Superior temporal gyrus (tissue), 1 donor: Measurements from ENCODE around the gene UBQLNL.

Source experiments
- DNase-seq: peaks from one replicate; pipeline ENCODE4 v3.0.0-alpha.2; 2016; ENCODE audit errors: extremely low spot score

UBQLNL gene, protein sequence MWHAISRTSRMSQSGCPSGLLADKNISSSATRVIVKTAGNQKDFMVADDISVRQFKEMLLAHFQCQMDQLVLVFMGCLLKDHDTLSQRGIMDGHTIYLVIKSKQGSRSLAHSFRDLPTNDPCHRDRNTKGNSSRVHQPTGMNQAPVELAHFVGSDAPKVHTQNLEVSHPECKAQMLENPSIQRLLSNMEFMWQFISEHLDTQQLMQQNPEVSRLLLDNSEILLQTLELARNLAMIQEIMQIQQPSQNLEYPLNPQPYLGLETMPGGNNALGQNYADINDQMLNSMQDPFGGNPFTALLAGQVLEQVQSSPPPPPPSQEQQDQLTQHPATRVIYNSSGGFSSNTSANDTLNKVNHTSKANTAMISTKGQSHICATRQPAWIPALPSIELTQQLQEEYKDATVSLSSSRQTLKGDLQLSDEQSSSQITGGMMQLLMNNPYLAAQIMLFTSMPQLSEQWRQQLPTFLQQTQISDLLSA

DNA sequence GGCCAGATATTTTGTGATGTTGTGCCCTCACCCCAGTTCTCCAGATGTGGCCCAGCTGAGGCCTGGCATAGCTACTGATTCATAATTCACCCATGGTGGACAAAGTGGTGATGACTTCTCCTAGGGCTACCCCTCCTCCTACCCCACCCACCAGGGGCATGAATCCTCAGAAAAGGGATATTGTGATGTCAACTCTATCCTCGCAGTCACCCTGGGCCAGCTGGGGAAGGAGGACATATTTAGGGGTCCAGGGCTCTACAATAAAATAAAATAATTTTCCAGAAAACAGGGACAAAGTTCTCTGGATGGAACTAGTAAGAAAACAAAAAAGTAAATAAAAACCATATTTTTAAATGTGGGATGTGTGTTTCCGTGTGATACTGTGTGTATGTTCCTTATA is at the start of gene UBQLNL:
UBQLNL (minus strand) TSS at position 101 of the 400 bp plus-strand sequence. CDS start 258 bp downstream, outside the sequence.
- DNase-seq: no peak

DNA sequence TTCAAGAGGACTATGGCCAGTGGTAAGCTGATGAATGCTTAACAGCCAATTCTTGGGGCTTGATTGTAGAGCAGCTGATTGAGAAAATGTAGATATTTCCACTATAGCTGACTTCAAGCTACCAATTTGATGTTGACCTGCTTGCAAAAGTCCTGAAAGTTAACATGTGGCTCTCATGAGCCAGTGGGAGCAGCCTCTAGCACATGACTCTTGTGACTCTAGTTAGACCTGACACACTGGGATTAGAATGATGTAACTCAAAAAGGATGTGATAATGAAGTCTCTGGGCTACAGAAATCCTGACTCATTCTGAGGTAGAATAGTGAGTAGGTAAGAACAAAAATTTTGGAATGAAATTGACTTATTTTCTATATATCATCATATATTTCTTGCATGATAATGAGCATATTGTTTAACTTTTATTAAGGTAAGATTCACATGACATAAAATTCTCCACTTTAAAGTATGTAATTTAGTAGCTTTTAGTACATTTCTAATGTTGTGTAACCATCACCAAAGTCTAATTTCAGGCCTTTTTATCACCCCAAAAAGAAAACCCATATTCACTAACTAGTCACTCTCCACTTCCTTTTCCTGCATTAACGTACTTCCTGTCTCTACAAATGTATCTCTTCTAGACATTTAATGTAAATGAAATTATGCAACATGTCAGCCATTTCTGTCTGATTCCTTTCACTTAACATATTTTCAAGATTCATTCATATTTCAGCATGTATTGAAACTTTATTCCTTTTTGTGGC is 47.9 kb upstream of the UBQLNL start:
- DNase-seq: no peak

DNA sequence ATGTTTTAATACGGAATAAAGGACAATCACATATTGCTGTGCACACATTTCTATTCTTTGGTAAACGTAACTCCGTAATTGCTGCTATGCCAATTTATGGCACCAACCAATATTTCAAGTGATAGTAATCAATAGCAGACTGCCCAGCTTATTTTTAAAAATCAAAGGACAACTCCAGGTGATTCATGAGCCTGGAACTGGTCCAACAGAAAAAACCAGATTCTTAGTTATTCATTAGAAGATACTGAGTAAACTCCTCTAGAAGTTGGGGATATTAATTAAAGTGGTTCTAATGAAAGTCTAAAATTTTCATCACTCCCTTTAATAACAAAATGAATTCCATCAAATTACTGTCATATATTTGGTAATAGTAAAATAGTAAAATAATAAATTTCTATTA is 41.3 kb upstream of the UBQLNL start:
- no peak for DNase-seq

DNA sequence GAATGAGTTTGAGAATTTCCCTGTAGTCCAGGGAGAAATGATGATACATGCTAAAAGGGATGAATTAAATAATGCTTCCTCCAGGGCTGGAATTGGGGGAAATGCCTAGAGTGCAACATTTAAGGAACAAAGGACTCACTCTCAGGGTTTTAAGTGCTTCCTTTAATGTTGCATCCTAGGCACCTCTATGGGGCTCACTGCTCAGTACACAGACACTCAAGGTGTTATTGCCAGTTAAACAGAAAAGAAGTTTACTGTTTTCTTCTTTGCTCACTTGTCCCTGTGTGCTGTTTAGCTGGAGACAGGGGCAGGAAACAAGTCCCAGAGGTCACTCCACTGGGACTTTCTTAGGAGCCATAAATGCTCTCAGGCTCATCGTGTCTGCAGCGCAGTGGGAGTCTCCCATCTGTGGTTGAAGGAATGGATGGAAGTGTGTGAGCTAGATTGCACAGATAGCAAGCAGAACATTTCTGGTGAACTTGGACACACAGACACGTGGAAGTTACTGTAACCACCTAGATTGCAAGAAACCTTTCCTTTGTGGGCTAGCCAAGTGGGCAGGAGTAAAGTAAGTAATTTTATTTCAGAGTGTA is 40.2 kb upstream of the UBQLNL start:
- no peak for DNase-seq

DNA sequence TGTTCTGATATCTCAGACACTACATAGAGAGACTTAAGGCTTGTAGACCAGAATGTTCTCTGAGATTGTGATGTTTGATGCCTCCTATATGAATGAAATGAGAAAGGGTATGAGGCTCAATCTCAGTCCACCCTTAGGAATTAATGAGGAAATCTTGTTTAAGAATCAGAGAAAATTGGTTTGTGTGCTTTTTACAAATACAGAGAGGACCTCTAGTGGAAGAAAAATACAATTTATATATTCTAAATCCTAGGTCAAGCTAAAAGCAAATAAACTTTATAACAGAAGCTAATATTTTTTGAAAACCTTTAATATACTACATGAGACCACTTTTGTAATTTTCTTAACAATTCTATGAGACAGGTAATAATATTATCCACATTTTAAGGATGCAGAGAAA is 36.8 kb upstream of the UBQLNL start:
- peak; percentile 22 for DNase-seq

DNA sequence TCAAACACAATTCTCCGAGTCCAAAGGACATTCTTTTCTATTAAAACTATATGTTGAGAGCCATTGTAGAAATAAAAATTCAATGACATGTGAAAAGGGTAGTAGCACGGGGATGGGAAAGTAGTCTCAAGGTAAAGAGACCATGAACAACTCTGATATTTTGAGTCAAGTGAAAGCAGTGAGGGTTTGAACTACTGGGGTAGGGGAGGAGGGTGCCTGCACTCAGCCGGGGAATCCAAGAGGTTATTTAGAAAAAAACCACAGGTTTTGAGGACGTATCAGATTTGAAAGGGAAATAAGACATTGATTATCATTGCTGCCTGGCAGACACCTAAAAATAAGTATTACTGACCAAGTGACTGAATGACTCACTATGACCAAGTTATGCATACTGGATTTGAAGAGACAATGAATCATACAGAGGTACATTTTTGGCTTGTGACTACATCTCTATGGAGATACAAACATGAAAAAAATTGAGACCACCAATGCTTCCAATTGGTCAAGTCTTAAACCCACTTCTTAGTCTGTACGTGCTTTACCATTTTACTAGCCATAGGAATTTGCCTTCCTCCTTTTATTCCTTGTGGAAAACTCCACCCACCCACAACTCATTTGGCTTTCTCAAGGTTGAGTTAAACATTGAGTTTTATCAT is 34.1 kb upstream of the UBQLNL start:
- DNase-seq: no peak

DNA sequence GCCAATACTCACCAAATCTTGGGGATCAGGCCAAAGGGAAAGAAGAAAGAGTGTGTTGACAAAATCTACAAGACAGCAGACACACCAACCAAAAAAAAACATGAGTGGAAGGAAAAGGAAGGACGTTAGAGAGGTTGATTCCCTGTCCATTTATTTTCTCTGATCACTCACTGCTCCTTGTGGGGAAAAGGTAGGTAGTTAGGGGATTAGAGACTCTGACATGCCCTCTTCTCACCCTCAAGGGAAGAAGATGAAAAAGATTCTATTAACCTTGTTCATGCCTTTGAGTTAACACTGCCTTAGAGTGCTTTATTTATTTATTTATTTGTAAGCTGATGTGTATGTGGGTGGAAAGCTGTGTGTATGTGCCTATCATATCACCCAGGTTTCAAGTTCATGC is 31.9 kb upstream of the UBQLNL start, which contains the start of gene OR52H1:
OR52H1 (minus strand) TSS at position 101 of the 400 bp plus-strand sequence. CDS start 3,035 bp downstream, outside the sequence.
- DNase-seq: no peak

DNA sequence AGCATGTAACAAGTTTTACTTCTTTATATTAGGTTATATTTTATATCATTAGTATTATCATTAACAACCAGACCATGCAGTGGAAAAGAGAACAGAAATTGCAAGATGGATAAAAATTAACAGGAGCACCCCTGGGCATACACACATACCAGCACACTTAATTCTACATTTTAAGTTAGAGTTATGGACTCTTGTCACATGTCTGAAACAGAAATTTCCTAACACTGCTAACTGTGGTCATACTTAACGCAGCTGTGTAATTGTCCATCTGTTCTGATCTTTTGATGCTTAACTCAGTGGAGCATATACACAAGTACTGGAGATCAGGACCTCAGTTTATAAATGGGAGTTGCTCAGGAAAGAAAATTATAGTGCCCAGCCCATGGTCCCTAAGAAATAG is 31.5 kb upstream of the UBQLNL start:
- DNase-seq: no peak

DNA sequence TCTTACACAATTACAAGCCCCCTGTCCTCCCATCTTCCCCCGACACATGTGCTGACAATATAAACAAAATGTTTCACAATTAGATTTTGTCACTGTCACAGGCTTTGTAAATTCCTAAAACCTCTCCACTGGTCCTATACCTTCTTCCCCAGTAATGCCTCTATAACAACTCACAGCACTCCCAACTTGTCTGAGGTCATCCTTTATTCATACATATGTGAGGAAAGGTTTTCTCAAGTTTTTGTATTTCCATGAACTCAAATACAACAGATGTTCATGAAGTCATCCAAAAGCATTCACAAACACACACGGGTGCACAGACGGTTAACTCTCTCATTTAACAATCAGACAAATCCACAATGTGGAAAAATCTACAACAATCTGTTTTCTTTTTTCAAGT is 30.0 kb upstream of the UBQLNL start:
- no peak for DNase-seq

DNA sequence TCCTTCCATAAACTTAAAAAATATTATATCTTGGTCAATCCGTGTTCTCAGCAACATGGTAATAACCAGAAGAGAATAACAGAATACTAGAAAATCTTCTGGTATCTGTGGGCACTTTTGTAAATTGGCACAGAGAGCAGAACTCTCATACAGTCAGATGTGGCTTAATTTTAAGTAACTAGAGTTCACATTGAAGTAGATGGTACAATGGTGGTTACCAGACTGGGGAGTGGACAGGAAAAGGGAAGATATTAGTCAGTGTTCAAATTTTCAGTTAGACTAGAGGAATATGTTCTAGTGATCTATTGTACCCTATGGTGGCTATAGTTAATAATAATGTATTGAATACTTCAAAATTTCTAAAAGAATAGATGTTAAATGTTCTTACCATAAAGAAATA is 24.9 kb upstream of the UBQLNL start:
- DNase-seq: no peak

DNA sequence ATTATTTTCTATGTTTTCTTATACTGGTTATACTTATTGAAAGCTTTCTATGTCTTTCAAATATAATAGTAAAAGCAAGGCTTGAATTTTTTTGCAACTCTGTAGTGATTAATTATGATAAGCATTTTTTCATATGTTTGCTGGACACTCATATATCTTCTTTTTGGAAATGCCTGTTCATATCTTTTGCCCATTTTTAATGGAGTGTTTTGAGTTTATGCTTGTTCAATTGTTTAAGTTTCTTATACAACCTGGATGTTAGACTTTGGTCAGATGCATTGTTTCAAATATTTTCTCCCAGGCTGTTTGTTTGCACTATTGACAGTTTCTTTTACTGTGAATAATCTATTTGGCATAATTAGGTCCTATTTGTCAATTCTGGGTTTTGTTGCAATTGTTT is 20.0 kb upstream of the UBQLNL start:
- no peak for DNase-seq

DNA sequence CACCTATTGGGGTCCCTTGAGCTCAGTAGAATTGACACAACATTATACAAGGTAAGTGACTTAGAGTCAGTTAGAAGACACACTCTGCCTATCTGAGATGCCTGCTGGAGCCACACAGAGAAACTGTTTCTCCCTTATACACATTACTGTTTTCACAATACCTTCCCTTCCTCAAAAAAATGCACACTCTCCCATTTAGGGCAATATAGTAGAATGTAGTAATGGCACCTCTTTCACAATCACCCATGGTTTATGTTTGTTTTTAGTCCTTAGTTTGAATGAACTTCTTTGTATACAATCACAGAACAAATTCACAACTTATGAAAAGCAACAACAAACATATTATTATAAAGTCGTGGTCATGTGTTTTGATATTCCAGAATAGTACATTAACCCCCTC is 17.5 kb upstream of the UBQLNL start:
- no peak for DNase-seq

DNA sequence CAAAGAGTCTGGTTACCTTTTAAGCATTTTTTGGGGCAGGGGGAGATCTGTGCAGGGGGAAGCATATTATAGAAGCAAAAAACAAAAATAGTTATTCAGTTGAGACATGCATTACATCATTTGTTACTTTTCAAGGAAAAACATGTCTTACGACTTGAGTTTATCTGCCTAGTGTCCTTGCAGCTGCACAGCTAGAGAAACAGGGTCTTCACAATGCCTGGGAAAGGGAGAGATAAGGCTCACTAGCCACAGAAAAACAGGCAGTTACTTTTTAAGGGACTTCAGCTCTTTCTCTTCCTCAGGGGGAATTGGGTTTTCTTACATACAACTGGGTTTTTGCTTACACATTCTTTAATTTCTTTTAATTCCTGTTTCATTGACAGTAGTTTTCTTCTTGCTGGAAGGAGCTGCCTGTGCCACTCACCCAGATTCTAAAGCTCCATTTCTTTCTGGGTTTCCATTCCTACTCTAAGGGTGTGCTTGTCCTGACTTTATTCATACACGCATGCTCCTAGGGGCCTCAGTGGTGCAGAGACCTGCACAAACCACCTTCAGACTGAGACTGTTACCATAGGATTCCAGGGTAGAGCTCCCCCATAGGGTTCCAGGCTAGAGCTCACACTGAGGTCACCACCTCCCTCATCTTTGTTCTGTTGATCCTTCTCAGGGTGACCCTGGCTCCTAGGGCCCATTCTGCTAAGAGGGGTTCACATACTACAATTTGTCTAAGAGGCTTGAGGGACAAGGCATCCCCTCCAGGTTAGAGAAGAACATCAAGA is 14.7 kb upstream of the UBQLNL start:
- DNase-seq: no peak

DNA sequence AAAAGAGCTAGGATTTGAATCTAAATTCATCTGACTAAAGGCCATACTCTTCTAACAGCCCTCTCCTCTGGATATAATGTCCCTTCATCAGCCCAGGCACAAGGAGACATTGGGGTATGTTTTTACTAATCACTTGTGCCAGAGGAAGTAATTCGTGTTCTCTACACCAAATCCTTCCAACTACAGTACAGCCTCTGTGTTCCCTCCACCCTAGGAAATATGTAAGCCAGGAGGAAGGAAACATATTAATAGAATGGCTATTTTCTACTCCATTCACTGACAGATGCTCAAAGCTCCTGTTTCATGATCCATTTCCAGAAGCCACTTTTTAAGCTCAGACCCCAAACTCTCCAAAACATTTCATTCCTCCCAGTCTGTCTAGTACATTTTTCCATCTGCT is 12.0 kb upstream of the UBQLNL start:
- DNase-seq: no peak

DNA sequence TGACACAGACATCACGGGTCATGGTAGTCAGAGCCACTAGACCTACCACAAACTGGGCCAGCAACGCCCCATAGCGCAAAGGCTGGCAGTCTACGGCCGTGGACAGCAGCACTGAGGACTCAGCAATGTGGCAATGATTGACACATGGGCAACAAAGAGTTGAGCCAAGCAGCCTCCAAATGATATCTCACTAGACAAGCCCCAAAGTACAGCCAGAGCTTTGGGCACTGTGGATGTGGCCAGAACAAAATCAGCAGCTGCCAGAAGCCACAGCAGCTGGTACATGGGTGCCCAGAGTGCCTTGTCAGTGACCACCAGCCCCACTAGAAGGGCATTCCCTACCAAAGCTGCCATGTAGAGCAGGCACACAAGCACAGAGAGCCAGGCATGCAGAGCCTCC is 11.2 kb upstream of the UBQLNL start:
- no peak for DNase-seq

DNA sequence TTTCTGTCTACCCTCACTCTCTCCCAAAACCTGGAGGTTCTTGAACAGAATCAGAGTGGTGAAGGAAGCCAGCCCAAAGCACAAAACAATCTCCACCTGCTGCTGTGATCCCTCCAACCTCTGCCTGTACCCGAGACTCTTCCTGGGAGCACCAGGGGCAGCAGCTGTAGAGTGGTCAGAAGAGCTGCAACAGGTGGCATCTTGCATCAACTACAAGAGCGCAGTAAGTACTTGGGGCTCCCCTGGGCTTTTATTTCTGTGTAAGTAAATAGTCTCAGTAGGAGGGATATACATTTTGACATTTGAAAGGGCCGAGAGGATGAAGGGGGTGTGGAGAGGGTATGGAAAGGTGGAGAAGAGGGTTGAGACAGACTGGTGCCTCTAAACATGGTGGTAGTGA is 8.3 kb upstream of the UBQLNL start:
- no peak for DNase-seq

DNA sequence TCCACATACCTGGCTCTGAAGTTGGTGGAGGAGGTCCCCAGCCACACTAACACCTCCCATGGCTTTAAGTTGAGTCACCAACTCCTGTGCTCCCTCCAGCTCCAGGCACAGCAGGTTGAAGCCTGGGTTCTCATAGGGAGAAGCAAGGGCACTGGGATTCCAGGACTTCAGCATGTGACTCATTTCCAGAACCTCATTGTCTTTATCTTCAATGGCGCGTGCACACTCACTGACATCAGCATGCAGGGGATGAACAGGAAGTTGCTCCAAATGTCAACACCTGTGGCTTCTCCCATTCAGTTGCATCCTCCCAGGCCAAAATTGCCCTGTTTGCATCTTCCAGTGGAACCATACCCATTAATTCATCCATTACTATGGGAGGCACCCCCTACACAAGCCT is 5.8 kb upstream of the UBQLNL start:
- no peak for DNase-seq

DNA sequence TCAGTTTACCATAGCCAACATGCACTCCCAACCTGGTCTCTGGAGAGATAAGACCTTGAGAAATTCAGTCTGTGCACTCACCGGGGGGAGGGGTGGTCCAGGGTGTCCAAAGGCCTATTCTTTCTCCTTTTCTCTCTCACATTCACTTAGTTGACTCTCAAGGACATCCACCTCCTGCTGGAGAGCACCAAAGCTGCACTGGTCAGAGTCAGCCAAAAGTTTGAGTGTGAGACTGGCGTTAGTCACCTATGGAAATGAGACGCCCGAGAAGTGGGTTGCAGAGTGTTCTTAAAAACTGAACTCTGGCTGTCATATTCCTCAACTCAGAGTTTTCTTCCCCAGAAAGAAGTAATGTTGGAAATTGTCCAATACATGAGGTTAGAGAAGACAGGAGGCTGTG is 5.0 kb upstream of the UBQLNL start:
- no peak for DNase-seq

DNA sequence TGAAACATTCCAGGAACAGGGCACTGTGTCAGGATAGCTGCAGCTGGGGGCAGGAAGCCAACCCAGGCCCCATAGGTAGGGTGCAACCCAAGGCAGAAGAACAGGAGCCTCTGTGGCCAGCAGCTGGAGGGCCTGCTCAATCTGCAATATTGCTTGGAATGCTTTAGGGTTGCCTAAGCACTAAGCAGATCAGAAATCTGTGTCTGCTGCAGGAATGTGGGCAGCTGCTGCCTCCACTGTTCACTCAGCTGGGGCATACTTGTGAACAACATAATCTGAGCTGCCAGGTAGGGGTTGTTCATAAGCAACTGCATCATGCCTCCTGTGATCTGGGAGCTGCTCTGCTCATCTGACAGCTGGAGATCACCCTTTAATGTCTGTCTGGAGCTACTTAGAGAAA is 1.7 kb downstream of the UBQLNL start:
- DNase-seq: no peak

DNA sequence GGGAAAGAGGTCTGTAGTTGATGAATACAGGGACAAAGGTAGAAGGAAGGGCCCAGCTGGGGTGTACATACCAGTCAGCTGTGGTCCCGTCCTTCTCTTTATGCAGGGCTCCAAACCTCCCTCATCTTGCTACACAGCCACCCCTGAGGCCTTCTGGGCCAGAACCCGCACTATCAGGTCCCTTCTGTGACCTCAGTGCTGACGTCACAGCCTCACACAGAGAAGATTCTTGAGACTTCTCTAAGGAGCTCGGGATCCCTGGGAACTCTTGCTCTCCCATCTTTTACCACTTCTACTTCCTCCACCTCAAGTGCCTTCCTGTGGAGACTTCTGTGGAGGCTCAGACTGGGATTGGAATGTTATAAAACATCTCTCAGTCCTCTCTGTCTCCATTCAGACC is 6.7 kb downstream of the UBQLNL start, which contains the start of gene UBQLN3:
UBQLN3 (minus strand) TSS at position 155 of the 400 bp plus-strand sequence. CDS start 399 bp downstream, outside the sequence.
- DNase-seq: no peak

DNA sequence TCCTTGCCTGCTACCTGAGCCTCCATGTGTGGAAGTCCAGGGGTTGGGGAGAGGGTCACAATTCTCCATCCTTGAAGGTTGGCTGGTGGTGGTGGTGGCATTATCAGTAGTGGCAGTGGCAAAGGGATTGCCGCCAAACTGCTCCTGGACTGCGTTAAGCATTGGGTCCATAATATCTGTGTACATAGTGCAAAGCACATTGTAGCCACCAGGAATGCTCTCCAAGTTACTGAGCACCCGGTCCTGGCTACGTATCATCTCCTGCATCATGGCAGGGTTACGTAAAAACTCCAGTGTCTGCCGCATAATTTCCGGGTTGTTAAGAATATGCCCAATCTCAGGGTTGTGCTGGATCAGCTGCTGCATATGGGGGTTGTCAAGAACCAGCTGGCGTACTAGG is 7.9 kb downstream of the UBQLNL start:
- no peak for DNase-seq
